Measurements from ENCODE around the gene GET4.

- TF ChIP-seq EZH2 (IDR thresholded peaks at IDR 0.05; ENCODE audit: low read length) = no peak
- no peak for TF ChIP-seq CTCF (optimal IDR thresholded peaks at IDR 0.05 in 1 of 3, IDR thresholded peaks at IDR 0.05 in 1 of 3, conservative IDR thresholded peaks at IDR 0.05 in 1 of 3; ENCODE audit: extremely low read depth in 1 of 3, insufficient read depth in 2 of 3, low read length in 3 of 3)
Measured at GRCh38 chr7:880450-880849, 4.1 kb downstream of the GET4 start.
